GM19043 (cell line): ENCODE measurements around the gene CHGA.

Experiments used
- ATAC-seq: cut with Tn5 transposase; IDR thresholded peaks from one replicate; pipeline ENCODE4 v1.9.1; 2021; ENCODE audit warnings: low read depth; ENCODE audit not compliant: unreplicated experiment

CHGA gene

DNA sequence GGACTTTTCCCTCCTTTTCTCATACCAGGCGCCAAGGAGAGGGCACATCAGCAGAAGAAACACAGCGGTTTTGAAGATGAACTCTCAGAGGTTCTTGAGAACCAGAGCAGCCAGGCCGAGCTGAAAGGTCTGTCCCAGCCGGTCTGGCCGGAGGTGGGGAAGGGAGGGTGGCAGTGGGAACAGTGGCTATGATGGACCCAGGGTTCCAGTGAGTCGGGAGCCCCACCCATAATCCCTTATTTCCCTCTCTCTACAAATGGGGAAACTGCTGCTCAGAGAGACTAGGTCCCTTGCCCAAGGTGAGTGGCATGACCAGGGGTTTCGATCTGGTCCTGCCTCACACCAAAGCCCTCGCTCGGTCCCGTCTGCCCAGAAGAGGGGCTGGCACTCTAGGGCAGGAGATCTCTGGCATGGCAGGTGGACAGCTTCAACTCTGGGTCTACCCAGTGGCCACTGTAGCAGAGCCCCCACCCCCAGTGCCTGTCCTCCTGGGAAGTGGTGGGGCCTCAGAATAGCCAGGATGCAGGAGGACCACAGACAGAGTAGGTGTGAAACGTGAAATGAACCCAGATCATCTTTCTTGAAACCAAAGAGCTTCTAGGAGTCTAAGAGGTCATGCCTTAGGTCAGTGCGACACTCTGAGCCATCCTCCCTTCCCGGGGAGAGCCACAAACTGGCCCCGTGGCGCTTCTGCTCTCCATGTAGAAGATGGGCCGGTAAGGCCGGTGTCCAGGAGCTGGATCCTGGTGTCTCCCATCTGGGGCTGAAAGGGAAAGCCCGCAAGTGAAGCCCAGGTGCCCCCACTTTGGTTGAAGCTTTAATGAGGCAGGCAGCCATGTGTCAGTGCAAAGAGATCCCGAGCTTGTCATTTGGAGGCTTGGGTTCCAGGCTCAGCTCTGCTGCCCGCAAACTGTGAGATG lies 7.0 kb downstream of the CHGA start:
- ATAC-seq = no peak

GRCh38 chr14:92930737-92931602 lies 8.0 kb downstream of the CHGA start:
- ATAC-seq = no peak

DNA sequence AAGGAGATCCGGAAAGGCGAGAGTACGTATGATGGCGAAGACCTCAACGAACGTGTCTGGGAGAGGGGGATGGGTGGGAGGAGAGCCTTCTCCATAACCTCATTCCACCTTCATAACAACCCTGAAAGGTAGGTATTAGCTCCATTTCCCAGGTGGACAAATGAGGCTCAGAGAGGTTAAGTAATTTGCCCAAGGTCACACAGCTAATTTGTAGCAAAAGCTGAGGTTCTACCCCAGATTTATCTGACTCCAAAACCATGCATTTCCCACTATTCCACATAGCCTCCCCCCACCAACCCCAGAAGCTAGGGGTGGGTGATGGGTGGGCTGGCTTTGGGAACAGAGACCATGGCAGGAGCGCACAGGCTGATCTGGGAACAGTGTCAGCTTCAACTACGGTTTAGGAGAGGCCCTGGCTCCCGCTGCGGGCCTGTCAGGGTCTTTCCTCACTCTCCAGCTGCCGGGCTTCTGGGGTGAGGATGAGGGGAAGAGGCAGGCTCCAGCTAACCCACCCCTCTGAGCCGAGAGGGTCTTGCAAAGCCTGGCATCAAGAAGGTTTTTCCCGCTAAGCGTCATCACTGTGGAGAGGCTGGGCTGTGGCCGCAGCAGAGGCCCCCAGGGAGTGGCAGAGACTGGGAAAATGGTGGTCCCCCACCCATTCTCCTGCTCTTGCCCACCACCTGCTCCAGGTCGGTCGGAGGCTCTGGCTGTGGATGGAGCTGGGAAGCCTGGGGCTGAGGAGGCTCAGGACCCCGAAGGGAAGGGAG lies 8.9 kb downstream of the CHGA start:
- ATAC-seq = no peak

- ATAC-seq = no peak
Measured at GRCh38 chr14:92932448-92933395, 9.8 kb downstream of the CHGA start.

DNA sequence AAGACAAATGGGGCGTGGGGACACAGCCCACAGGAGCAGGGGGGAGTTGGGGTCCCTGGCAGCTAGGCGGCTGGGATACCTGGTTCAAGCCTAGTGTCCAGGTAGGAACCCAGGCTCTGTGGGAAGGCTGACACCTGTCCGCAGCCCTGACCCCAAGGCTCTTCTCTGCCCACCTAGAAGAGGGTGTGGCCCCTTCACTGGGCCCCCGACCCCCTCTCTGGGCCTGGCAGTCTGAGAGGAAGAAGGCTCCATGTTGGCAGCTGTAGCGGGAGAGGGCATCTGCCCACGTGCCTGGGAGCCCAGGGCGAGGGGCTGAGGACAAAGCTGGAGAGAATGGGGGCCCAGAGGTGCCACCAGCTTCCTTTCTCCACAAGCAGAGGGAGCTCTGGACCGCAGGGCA lies 10.5 kb downstream of the CHGA start:
- ATAC-seq = no peak

DNA sequence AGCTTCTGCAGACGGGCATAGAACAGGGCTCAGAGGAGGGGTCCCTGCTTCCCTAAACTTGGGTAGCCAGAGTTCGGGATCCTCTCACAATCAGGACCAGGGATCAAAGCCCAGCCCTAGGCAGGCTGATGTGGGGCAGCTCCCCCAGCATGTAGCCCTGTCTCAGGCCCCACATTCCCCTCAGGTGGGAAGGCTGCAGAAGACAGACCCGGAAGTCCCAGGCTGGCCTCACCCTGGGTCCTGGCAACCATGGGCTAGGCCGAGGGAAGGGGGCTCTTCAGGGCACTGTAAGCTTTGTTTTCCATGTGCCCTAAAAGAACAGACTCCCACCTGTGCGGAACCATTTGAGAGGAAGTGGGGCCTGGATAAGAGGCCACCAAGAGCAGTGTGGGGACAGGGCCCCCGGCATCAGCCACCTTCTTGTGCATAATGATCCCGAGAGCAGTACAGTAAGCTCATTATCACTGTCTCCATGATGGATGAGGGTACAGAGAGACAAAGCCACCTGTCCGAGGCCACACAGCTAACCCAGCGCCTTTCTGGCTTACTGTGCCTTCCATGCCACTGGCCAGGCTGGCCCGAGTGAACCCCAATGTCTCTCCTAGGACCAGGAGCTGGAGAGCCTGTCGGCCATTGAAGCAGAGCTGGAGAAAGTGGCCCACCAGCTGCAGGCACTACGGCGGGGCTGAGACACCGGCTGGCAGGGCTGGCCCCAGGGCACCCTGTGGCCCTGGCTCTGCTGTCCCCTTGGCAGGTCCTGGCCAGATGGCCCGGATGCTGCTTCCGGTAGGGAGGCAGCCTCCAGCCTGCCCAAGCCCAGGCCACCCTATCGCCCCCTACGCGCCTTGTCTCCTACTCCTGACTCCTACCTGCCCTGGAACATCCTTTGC lies 11.5 kb downstream of the CHGA start:
- no peak for ATAC-seq

DNA sequence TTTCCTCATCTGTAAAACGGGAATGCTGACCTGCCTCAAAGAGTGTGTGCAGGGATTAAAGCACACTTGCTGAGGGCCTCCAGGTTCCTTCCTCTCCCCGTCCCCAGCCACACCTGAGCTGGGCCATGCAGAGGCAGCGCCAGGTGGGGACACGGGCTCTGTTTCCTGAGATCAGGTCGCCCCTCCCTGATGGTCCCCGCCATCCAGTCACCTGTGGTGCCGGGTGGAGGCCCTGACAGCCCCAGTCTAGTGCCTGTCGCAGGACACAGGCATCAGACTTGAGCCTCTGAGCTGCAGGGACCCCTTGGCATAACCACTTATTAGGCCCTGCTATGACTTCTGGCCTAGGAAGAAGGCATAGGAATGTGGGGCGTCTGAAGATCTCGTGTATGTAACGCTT lies 12.5 kb downstream of the CHGA start:
- ATAC-seq = no peak

GRCh38 chr14:92936085-92936484 lies 13.1 kb downstream of the CHGA start:
- ATAC-seq = no peak

- no peak for ATAC-seq
Measured at GRCh38 chr14:92937051-92937937, 14.3 kb downstream of the CHGA start.

DNA sequence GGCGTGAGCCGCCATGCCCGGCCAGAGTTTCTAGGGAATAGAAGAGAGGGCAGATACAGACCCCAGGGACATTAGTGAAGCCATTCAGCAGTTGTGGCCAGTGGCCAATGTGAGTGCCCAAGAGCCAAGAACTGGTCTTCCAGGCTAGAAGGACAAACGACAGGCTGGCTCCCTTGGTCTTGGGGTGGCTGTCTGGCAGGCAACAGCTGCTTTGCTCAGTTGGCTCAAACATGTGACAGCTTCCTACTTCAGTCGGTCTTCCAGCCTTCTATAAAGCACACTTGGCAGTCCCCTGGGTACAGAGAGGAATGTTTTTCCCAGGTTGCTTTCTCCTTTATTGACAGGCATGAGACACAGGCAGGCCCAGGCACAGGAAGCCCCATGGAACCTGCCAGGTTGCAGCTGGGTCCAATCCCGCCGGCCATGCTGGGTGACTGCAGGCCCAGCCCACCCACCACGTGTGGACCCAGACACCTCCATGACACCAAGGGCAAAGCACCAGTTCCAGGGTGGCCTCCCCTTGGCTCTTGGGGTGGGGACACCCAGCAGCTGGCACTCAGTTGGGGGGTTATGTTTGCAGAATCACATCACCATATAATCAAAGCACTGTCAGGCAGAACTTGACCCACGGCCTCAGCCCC lies 15.4 kb downstream of the CHGA start:
- ATAC-seq = no peak

DNA sequence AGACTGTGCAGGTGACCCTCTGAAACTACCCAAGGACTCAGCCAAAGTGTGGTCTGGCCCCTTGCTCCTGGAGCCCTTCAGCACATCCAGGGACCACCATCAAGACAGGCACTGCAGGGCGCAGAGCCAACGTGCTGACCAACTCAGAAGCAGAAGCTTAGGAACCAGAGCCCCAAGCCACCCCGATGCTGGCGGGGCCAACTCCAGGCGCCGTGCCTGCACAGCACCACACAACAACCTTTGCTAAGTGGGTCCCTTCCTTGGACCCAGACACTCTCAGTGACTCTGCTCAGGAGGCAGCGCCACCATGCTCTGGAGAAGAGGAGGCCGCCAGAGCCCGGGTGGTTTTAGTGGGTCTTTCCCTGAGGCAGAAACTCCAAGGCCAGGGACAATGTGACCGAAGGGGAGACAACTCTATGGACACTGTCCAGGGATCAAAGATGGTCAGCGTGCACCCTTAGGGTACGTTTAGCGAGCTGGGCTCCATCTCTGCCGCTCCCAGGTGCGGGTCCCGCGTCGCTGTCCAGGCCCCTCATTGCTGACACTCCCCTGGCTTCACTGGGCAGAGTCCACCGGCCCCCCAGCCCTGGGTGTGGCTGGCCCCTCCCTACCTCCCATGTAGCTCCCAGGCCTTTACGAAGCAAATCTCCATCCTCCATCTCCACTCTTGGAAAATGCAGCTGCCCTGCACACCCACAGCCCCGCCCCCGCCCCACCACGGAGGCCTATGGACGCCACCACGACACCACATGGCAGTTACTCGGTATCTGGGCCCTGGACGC lies 16.1 kb downstream of the CHGA start:
- ATAC-seq = no peak

DNA sequence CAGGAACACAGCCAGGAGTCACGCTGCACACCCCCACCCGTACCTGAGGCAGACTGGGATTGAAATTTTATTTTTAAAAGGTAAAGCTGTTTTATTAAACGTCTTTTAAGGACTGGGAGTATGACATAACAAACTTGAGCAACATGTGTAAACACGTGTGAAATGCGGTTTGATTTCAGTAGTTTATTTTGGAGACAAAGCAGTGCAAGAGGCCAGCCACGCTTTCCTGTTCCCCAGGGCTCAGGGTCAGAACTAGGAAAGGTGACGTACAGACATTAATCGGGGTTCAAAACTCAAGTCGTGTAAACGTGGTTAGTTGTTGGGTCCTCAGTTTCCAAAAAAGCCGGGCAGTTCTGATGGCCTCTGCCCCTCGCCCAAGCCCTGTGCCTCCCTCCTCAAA lies 16.7 kb downstream of the CHGA start:
- ATAC-seq = no peak

DNA sequence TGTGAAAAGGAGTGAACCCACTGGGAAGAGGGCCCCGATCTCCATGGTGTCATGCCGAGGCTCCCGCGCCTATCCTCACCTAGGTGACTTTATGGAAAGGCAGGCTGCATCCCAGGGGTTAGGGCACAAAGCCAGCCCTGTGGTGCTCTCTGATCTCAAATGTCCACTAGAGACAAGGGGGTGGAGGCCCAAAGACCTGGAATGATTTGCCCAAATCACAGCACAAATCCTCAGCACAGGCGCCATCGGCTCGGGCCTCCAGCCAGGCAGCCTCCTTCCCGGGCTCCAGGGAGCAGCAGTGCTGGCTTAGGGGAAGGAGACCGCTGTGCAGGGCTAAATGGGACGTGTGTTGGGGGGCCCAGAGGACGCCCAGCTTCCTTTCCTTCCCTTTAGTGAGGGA lies 17.6 kb downstream of the CHGA start:
- no peak for ATAC-seq

DNA sequence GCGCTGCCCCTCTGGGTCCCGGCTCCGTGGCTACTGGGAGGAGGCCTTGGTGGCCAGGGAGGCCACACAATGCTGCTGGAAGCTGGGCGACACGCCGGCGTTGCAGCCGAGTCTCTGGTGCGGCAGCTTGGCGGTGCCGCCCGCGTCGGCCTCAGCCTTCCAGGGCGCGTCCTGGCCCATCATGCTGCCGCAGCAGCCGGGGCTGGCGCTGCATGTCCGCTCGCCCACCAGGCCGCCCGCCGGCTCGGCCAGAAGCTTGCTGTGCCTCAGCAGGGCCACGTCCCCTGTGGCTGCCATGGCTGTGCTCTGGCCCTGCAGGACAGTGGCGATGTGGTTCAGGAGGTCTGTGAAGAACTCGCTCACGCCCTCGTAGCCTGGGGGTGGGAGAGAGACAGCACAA lies 18.6 kb downstream of the CHGA start:
- no peak for ATAC-seq

GRCh38 chr14:92942136-92942535 lies 19.2 kb downstream of the CHGA start:
- no peak for ATAC-seq

DNA sequence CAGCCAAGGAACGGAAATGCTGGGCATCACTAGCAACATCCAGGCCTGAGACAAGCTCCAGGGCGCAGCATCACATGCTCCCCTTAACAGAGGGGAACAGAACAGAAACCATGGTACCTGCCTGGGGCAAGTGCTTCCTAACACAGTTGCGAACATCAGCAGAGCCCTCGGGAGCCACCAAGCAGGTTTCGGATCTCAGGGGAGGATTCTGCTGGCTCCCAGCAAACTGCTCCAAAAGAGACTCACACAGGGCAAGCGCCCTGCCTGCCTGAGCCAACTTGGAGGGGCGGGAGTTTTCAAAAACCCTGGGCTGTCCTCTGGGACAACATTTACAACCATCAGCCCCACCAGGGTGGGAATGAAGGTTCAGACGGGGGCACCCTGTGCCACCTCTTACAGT lies 19.6 kb downstream of the CHGA start:
- ATAC-seq = no peak
